Stimulated activated naive CD8-positive, alpha-beta T cell treated with anti-CD3 and anti-CD28 coated beads, Interleukin-15, amount 100 ng/mL, for 72 hours (primary cell): ENCODE data around the gene ANKS1B.

ENCODE experiments used
- ATAC-seq: fragments of 150-1000 bp; cut with Tn5 transposase; 2 replicates; pipeline ENCODE4 v1.10.0; 2021; ENCODE audit warnings: mild to moderate bottlenecking, moderate library complexity
- DNase-seq, 2 donors: peaks; one replicate each; pipeline ENCODE4 v3.0.0; 2021 to 2022
- H3K27ac Mint-ChIP-seq, 2 donors: one replicate each; pipeline ENCODE4 v1.8.0; 2022; ENCODE audit warnings: mild to moderate bottlenecking in 2 of 2, mixed read lengths in 2 of 2, moderate library complexity in 2 of 2
- H3K27me3 Mint-ChIP-seq: one replicate; pipeline ENCODE4 v1.8.0; 2022; ENCODE audit warnings: mixed read lengths
- H3K4me1 Mint-ChIP-seq: one replicate; pipeline ENCODE4 v1.8.0; 2022; ENCODE audit warnings: mild to moderate bottlenecking, mixed read lengths
- H3K4me3 Mint-ChIP-seq, 2 donors: one replicate each; pipeline ENCODE4 v1.8.0; 2022; ENCODE audit warnings: mild to moderate bottlenecking in 2 of 2, mixed read lengths in 2 of 2, moderate library complexity in 1 of 2
- H3K9me3 Mint-ChIP-seq, 2 donors: one replicate each; pipeline ENCODE4 v1.8.0; 2022; ENCODE audit warnings: mixed read lengths in 2 of 2

ANKS1B gene

DNA sequence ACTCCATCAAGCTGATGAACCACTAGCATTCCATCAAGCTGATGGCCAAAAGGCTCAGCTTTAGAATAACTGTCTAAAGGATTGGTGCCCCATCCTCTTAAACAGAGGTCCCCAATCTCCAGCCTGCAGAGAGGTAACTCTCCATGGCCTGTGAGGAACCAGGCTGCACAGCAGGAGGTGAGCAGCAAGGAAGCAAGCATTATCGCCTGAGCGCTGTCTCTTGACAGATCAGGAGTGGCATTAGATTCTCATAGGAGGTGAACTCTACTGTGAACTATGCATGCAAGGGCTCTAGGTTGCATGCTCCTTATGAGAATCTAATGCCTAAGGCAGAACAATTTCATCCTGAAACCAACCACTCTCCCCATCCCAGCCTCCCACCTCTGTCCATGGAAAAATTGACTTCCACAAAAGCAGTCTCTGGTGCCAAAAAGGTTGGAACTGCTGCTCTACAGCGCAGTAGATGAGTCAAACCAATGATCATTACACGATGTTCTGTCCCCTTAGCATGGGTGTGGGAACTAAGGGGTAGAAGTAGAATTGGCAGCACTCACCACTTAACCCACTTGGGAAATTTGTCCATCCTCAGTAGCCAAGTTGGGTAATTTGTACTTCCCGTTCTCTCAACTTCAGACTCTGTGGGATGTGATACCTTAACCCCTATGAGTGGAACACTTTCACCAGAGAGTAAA, 66.9 kb downstream of the ANKS1B start:
- no peak for ATAC-seq
- Mint-ChIP-seq H3K27me3 (no peaks in the 10 kb centered on the region), H3K4me3 (no peak overlapping the region), H3K9me3 (no peaks in the 10 kb centered on the region), H3K27ac (no peak overlapping the region), H3K4me1 (no peaks in the 10 kb centered on the region)
- DNase-seq, result no peak

DNA sequence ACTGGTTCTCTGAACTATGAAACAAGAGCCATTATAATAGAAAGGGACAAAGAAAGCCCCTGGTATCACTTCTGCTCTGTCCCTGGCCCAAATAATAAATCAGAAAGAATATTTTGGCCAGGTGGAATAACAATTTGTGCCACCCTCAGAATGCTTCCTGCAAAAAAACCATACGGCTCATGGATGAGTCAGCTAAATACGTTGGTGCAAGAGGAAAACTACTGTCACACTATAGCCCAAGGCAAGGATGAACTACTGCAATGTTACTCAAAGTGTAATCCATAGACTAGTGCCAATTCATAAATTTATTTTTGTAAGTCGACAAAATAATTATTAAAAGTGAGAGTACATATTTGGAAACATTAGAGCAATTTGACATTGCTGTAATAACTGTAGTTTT, 68.2 kb downstream of the ANKS1B start:
- DNase-seq, result no peak
- Mint-ChIP-seq H3K27ac (no peak overlapping the region), H3K4me1 (no peaks in the 10 kb centered on the region), H3K4me3 (no peak overlapping the region), H3K27me3 (no peaks in the 10 kb centered on the region), H3K9me3 (no peaks in the 10 kb centered on the region)
- ATAC-seq, result no peak

DNA sequence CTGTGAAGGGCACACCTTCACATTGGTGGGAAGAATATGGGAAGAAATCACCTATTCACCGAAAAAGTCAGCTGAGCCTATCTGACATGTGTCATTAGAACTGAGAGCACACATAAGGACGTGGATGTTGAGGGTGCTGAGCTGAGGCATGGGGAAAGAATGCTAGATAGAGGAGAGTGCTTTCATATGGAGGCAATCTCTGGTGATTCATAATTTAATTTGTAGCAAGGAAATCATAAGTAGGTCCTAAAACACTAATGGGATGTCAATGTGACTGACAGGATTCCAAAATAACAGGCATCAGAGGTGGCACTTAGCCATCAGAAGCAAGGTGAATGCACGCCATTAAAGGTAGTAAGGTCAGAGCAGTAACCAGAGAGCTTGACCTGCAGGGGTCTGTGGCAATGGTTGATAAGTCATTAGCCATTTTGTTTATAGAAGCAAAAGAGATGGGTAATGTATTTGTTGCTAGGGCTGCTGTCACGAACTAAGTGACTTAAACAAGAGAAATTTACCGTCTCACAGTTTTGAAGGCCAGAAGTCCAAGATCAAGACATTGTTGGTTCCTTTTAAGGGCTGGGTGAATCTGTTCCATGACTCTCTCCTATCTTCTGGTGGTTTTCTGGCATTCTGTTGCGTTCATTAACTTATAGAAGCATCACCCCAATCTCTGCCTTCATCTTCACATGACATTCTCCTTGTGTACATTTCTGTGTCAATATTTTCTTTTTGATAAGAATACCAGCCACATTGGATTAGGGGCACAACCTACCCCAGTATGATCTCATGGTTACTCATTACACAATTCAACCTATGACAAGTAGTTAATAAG, 69.3 kb downstream of the ANKS1B start:
- no peak overlapping the region for H3K27ac Mint-ChIP-seq
- no peak for DNase-seq
- H3K4me1 Mint-ChIP-seq, result no peaks in the 10 kb centered on the region
- H3K4me3 Mint-ChIP-seq, result no peak overlapping the region
- no peaks in the 10 kb centered on the region for H3K9me3 Mint-ChIP-seq
- no peak for ATAC-seq
- H3K27me3 Mint-ChIP-seq, result no peaks in the 10 kb centered on the region

DNA sequence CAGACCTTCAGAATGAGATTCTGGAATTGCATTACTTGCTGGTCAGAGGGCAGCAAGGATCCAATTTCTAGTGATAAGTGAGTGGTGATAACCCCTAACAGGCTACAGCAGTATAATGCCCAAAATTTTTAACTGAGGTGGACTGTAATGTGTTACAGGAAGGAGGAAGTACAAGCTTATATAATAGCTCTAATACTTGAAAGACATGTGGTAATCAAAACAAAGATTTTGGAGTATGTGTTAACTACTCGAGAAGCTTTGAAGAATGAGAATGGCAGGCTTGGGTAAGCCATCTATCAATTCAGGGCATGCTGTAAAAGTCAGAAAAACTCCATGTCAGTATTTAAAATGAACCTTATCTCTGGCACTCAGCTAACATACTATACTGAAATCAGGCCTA, 70.5 kb downstream of the ANKS1B start:
- Mint-ChIP-seq H3K9me3 (no peaks in the 10 kb centered on the region), H3K4me3 (no peak overlapping the region), H3K27ac (no peak overlapping the region), H3K27me3 (no peaks in the 10 kb centered on the region), H3K4me1 (no peaks in the 10 kb centered on the region)
- DNase-seq, result no peak
- no peak for ATAC-seq

DNA sequence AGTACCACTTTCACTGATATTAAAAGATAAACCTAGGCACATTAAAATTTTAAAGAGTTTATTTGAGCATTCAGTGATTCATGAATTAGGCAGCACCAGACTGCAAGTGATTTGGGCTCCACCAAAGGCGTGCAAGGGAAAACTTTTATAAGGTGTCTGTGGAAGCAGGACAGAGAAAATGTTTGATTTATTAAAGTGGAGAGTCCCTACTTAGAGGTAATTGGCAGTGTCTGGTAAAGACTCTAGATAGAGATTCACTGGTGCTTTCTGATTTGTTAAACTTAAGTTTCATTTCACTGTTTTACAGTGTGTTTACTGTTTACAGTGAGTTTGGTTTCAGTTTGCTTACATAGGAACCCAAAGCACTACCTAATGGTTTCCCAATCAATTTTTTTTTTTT, 72.8 kb downstream of the ANKS1B start:
- H3K4me3 Mint-ChIP-seq, result no peak overlapping the region
- no peaks in the 10 kb centered on the region for H3K4me1 Mint-ChIP-seq
- ATAC-seq (no peak), DNase-seq (no peak)
- no peaks in the 10 kb centered on the region for H3K9me3 Mint-ChIP-seq
- no peaks in the 10 kb centered on the region for H3K27me3 Mint-ChIP-seq
- no peak overlapping the region for H3K27ac Mint-ChIP-seq

GRCh38 chr12:99911081-99911480, 73.7 kb downstream of the ANKS1B start:
- no peak overlapping the region for H3K27ac Mint-ChIP-seq
- no peaks in the 10 kb centered on the region for H3K4me1 Mint-ChIP-seq
- no peaks in the 10 kb centered on the region for H3K27me3 Mint-ChIP-seq
- no peak for DNase-seq
- H3K4me3 Mint-ChIP-seq, result no peak overlapping the region
- H3K9me3 Mint-ChIP-seq, result no peaks in the 10 kb centered on the region
- ATAC-seq, result no peak

GRCh38 chr12:99910342-99910741, 74.4 kb downstream of the ANKS1B start:
- no peak for ATAC-seq
- no peaks in the 10 kb centered on the region for H3K4me1 Mint-ChIP-seq

GRCh38 chr12:99906786-99907579, 77.8 kb downstream of the ANKS1B start:
- Mint-ChIP-seq H3K4me3 (no peak overlapping the region), H3K9me3 (peaks cover 0 to 5% of the 10 kb centered on the region in 2 donors), H3K4me1 (no peaks in the 10 kb centered on the region), H3K27me3 (no peaks in the 10 kb centered on the region), H3K27ac (no peak overlapping the region)
- ATAC-seq (no peak), DNase-seq (no peak)

More at GRCh38 chr12:99910342-99910741, 74.4 kb downstream of the ANKS1B start:
- no peaks in the 10 kb centered on the region for H3K27me3 Mint-ChIP-seq
- no peak for DNase-seq
- H3K9me3 Mint-ChIP-seq, result no peaks in the 10 kb centered on the region
- no peak overlapping the region for H3K27ac Mint-ChIP-seq
- H3K4me3 Mint-ChIP-seq, result no peak overlapping the region

DNA sequence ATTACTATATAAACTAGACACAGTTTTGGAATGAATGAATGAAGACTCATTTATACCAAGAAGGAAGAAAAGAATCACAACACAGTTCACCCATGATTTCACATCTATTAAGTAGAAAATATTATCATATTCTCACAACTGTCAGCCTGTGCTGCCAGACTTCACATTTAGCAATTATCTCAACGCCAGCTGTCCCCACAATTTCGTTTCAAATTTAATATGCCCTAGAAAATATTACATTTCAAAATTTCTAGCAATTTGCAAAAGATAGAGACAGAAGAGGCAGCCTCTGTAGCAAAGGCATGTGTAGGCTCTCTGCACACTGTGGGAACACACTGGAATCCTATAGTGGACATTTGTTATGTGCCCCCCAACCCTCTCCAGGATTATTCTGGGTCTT, 83.6 kb downstream of the ANKS1B start:
- Mint-ChIP-seq H3K27ac (no peak overlapping the region), H3K4me1 (no peaks in the 10 kb centered on the region), H3K27me3 (no peaks in the 10 kb centered on the region), H3K9me3 (peaks cover 0 to 10% of the 10 kb centered on the region in 2 donors), H3K4me3 (no peak overlapping the region)
- ATAC-seq (no peak), DNase-seq (no peak)

- H3K27me3 Mint-ChIP-seq, result no peaks in the 10 kb centered on the region
- DNase-seq (no peak), ATAC-seq (no peak)
- H3K27ac Mint-ChIP-seq, result no peak overlapping the region
- no peaks in the 10 kb centered on the region for H3K4me1 Mint-ChIP-seq
- peaks cover 0 to 17% of the 10 kb centered on the region in 2 donors for H3K9me3 Mint-ChIP-seq
- H3K4me3 Mint-ChIP-seq, result no peak overlapping the region
Observed at GRCh38 chr12:99898645-99899044, 86.1 kb downstream of the ANKS1B start.

DNA sequence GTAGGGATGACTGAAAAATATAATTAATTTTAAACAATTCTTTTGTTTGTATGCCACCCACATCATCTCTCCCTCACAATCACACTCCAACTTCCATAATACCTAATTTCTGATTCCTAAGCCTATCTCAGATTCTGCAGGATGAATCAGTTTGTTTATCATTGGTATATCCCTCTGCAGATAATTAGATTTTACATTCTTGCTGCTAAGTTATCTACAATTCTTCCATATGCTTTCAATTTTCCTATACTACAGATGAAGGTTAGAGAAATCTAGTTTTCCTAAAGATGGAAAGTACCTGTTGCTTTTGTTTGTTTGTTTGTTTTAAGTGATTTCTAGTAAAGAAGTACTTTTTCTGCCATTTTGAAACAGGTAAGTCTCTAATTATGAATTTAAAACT, 105.3 kb downstream of the ANKS1B start:
- Mint-ChIP-seq H3K4me1 (no peaks in the 10 kb centered on the region), H3K9me3 (peaks cover 0 to 6% of the 10 kb centered on the region in 2 donors), H3K4me3 (no peak overlapping the region), H3K27ac (no peak overlapping the region), H3K27me3 (no peaks in the 10 kb centered on the region)
- DNase-seq (no peak), ATAC-seq (no peak)

GRCh38 chr12:99875081-99875480, 109.7 kb downstream of the ANKS1B start:
- Mint-ChIP-seq H3K9me3 (peaks cover 11 to 12% of the 10 kb centered on the region in 2 donors), H3K4me3 (no peak overlapping the region), H3K27me3 (no peaks in the 10 kb centered on the region), H3K4me1 (no peaks in the 10 kb centered on the region), H3K27ac (no peak overlapping the region)
- DNase-seq, result no peak
- no peak for ATAC-seq

DNA sequence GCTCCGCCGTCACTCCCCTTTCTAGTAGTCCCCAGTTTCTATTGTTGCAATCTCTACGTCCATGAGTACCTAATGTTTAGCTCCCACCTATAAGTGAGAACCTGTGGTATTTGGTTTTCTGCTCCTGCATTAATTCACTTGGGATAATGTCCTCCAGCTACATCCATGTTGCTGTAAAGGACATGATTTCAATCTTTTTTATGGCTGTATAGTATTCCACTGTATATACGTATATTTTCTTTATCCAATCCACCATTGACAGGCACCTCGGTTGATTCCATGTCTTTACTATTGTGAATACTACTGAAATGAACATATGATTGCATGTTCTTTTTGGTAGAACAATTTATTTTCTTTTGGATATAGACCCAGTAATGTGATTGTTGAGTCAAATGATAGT, 114.7 kb downstream of the ANKS1B start:
- Mint-ChIP-seq H3K27me3 (no peaks in the 10 kb centered on the region), H3K27ac (no peak overlapping the region), H3K4me1 (no peaks in the 10 kb centered on the region), H3K4me3 (no peak overlapping the region), H3K9me3 (peaks cover 13 to 21% of the 10 kb centered on the region in 2 donors)
- ATAC-seq (no peak), DNase-seq (no peak)

DNA sequence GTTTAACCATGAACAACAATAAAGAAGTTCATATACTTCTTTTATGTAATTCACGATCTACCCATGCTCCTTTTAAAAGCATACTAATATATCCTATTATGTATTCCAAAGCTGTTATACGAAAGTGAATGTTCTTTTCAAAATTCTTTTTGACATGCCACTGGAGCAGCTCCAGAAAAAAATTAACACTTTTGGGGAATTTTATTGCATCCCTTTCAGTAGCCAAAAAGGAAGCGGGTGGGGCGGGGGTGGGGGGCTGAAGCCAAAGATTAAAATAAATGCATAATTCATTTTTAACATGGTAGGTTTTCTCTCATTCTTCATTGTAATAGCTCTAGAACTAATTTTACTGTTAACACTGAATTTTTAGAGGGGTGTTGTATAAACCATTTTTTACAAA, 123.0 kb downstream of the ANKS1B start:
- Mint-ChIP-seq H3K27ac (no peak overlapping the region), H3K27me3 (no peaks in the 10 kb centered on the region), H3K4me1 (no peaks in the 10 kb centered on the region), H3K4me3 (no peak overlapping the region), H3K9me3 (peaks cover 6 to 21% of the 10 kb centered on the region in 2 donors)
- DNase-seq (no peak), ATAC-seq (no peak)

GRCh38 chr12:99859126-99859525, 125.6 kb downstream of the ANKS1B start:
- no peaks in the 10 kb centered on the region for H3K4me1 Mint-ChIP-seq
- ATAC-seq (no peak), DNase-seq (no peak)
- H3K4me3 Mint-ChIP-seq, result no peak overlapping the region
- H3K27ac Mint-ChIP-seq, result no peak overlapping the region
- H3K9me3 Mint-ChIP-seq, result peaks cover 2 to 24% of the 10 kb centered on the region in 2 donors
- H3K27me3 Mint-ChIP-seq, result no peaks in the 10 kb centered on the region

DNA sequence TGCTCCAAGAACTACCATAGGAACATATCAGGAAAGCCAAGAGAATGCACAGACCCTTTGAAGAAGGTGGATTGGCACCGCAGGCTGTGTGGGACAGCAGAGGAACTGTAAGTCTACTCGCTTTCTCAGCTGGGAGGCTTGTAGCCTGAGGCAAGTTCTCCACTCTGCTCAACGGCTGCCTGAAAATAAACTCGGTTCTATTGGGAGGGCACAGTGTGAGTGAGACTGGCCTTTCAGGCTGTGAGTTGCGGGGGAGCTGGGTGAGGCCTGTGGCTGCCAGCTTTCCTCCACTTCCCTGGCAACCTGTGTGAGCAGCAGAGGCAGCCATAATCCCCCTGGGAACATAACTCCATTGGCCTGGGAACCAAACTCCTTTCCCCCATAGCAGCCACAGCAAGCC, 132.1 kb downstream of the ANKS1B start:
- Mint-ChIP-seq H3K27me3 (no peaks in the 10 kb centered on the region), H3K4me3 (no peak overlapping the region), H3K27ac (no peak overlapping the region), H3K9me3 (peaks cover 0 to 23% of the 10 kb centered on the region in 2 donors), H3K4me1 (no peaks in the 10 kb centered on the region)
- ATAC-seq (no peak), DNase-seq (no peak)
